Fibroblast of peridontal ligament (primary cell): ENCODE data around the gene BCL2L11.

Source experiments
- DNase-seq: peaks from one replicate; pipeline ENCODE4 v3.0.0-alpha.2; 2010; ENCODE audit errors: extremely low read depth

BCL2L11 gene

DNA sequence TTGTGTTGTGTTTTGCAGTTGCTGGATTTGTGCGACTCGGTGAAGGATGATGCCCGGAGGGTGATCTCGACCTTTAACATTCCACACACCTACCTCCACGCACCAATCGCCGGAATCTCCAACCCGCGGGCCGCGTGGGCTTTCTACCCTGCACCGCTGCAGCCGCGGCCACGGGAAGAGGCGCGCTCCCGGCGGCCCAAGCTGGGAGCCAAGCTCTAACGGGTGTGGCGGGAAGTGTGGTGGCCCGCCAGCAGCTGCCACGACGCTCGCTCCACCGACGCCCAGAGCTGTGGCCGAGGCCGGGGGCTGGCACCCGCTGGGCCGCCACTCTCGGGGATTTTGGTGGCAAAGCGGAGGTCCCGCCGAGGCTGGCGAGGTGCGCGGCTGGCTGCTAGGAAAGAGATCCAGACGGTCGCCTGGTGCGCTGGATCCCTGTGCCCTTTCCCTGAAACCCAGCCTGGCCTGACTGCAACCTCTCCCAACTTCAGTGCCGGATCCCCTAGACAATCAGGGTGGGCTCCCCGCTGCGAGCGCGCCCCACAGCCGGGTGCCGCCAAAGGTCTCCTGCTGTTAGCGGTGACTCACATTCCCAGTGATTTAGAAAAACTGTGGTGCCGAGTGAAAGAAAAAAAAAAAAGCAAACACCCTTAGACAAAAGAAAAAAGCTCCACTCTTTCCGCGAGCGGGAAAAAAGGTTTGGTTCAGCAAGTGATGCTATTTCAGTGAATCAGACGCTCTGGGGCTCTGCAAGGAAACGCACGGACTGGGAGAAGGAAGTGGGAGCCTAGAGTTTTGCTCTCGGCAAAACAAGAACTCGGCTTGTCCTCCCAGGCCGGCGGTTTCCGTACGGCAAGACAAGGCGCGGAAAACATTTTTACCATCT is 2.9 kb upstream of the BCL2L11 start:
- peak; percentile 61 for DNase-seq

DNA sequence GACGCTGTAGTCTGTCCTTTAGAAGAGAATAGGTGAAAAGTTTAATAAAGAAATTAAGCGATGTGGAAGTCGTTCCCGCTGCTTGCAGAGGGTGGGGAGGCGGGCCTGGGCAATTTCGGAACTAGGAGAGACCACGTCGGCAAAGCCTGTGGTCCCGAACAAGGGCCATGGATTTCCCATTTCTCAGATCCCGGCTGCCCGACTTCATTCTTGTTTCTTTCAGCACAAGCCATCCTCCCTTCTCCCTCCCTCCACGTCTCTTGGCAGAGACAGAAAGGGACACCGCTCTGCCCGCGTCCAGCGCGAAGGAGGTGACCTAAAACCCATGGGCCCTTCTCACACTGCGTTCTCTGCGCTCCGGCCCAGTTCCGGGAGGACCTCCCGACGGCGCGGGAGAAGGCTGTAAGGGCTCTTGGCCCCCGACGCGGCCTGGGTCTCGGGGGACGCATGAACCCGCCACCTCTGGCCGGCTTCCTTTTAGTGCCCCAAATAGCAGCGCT is 2.2 kb upstream of the BCL2L11 start:
- DNase-seq: no peak

DNA sequence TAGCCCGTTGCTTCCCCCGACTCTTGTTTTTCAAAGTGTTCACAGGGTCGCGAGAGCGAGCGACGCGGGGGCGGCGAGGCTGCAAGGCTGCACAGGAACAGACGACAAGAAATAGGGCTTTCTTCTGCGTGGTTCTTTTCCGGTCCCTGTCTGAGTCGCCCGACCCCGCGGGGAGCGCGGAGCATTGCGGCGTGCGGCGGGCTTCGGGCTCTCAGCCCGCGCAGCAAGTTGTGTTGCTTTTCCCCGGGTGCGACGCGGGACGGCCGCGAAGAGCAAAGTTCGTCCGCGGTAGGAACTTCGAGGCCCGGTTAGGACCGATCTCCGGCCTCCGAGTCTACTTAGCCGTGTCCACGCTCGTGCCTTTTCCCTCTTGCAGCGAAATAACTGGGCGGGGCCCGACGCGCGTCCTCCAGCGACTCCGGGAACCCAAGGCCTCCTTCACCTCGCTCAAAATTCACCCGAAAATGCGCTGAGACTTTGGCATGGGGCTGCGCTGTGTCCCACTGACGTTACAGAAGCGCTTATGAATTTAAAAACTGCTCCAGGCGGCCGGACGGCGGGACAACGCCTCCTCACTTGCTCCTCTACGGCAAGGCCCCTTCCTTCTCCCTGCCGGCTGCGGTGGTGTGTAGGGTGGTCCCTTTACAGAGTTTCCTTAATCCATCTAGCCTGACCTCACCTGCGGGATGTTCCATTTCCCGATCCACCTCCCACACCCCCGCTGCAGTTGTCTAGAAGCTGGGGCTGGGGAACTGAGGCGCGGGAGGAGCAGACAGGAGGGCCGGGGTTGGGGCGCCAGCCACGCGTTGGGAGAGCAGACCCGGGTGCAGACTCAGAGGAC is 1.5 kb upstream of the BCL2L11 start:
- no peak for DNase-seq

DNA sequence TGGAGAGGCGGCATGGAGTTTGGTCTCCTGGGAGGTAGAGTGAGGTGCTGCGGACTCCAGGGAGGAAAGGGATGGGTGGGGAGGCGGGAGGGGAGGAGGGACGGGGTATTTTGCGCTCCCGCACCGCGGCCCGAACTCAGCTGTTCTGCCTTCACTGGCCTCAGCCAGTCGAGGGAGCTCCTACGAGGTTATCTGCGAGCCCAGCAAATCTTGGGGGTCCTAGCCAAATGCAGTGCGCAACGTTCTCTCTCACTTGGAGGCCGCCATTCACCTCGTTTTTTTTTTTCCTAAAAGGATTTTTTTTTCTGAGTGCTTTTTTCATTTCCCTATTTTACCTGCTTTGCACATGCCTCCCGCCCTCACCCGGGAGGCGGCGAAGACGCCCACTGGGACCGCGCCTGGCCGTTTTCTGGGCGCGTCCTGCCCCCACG is 877 bp upstream of the BCL2L11 start:
- DNase-seq: no peak

DNA sequence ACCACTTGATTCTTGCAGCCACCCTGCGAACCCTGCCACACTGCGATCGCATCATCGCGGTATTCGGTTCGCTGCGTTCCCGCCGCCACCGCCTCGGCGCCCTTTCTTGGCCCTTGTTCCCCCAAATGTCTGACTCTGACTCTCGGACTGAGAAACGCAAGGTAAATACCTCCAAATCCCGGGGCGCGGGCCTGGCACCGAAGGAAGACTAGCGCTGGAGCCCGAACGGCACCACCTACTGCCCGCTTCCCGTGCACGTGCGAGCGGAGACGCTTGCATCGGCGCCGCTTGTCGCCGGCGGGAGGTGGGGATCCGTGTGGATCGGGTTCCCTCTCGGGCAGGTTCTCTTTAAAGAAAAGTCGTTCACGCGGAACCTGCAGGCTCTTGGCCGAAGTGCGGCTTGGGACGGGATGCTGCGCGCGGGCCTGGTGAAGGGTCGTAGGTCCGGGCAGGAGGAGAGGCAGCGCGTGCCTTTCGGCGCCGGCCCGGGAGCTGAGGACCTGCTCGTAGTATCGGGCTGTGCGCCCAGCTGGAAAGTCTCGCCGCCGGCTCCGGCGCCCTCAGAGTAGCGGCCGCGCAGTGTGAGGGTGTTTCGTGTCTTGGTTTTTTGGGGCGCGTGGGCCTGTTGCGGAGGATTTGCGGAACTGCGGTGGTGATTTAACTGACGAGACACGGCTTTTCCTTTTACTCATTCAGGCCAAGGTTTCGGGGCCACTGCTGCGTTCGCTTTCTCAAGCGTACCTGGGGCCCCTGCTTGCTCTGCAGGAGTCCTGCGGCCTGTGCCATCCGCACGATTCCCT is 514 bp downstream of the BCL2L11 start:
- peak; percentile 11 for DNase-seq

DNA sequence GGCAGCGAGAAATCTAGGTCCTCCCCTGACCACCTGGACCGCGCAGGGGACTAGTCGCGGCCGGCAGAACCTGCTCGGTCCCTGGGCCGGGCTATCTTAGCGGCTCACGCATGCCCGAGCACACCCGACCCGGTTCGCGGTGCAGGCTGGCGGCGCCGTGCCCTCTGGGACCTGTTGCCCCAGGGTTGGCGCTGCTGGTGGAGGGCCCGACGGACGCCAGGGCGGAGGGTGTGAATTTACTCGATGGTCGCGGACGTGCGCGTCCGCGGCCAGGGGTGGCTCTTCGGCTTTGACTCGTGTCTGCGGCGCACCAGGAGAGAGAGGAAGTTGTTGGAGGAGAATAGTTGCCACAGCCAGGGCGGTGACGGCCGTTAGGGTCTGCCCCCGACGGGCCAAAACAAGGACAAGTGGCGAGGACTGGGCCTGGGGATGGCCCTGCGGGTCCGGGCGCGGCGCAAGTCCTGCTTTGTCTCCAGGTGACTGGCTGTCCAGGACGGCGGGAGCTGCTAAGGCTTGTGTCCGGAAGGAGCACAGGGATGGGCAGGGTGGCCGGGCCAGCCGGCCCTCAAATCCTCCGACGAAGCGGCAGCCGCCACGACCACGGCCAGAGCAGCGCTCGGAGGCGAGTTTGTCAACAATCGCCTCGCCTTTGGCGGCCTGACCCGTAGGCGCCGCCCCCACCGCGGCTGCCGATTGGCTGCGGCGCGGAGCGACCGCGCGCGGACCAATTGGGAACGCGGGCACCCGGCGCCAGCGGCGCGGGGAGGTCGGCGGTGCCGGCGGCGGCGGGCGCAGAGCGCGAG is 1.3 kb downstream of the BCL2L11 start:
- DNase-seq: peak; percentile 77

DNA sequence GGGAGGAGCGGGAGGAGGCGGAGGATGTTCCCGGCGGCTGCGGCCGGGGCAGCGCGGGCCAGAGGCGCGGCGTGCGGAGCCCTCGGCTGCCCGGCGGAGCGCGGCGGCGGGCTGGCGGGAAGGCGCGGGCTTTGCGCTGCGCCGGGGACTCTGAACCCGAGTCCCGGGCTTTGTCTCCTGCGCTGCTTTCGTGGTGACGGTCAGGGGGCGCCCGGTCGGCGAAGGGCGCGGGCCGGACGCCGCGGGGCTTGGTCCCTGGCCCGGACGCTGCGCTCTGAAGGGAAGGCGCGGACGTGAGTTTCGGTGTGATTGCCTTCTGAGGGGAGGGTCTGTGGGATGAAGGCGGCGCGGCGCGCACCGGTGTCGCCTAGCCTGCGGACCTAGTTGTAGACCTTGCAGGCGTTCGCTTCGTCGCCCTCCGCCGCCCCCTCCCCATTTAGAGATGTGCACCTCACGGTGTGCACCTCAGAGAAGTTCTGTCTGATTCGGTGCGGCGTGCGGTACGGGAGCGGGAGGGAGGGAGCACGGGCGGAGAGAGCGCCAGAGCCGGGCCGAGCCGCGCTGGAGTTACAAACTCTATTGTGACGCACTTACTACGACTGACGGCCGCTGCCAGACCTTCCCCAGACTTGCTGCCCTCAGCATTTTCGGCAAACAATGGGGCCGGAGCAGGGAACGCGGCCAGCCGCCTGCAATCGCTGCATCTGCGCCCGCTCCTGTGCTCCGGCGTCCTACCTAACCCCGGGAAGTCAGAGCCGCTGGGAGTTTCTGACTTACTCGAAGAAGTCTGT is 2.1 kb downstream of the BCL2L11 start:
- DNase-seq: peak; percentile 80

DNA sequence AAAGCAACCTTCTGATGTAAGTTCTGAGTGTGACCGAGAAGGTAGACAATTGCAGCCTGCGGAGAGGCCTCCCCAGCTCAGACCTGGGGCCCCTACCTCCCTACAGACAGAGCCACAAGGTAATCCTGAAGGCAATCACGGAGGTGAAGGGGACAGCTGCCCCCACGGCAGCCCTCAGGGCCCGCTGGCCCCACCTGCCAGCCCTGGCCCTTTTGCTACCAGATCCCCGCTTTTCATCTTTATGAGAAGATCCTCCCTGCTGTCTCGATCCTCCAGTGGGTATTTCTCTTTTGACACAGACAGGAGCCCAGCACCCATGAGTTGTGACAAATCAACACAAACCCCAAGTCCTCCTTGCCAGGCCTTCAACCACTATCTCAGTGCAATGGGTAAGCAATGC is 3.0 kb downstream of the BCL2L11 start:
- no peak for DNase-seq

DNA sequence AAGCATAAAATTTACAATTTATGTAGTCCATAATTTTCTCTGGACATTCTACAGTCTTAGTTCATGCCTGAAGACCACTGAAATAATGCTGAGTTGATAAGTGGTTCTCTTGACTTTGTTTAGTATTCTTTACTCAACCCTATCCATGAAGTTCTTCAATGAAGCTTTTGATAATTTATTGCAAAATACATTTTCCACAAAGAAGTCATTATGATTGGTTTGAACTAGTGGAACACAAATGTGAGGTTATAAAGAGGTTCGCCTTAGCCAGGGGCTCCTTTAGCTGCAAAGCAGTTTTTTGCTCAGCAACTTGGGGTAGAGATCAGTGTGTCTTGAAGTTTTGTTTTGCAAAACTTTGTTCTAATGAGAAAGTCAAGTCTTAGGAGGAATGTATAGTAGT is 5.9 kb downstream of the BCL2L11 start:
- DNase-seq: no peak

DNA sequence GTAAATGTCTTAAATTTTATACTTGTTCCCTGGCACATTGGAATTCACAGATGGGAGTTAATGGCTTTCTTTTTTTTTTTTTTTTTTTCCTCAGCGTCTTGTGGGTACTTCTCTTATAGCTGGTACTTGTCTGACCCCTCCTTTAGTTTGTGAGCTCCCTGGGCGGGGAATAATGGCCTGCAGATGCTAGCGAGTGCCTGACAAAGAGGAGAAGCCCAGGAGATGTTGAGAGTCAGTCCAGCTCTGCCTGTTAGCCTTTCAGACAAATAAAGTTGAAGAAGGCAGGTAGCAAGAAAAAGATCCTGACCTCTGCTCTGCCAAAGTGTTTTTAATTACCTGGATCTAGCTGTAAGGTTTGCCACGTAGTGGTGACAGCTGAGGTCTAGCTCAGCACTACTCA is 6.6 kb downstream of the BCL2L11 start:
- DNase-seq: no peak

DNA sequence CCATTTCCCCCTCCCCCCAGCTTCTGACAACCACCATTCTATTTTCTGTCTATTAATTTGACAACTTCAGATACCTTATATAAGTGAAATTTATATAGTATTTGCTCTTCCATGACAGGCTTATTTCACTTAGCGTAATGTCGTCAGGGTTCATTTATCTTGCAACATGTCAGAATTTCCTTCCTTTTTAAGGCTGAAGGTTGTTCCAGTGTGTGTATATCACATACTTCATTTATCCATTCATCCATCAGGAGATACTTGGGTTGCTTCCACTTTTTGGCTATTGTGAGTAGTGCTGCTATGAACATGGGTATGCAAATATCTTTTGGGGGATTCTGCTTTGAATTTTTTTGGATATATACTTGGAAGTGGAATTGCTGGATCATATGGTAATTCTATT is 7.4 kb downstream of the BCL2L11 start:
- no peak for DNase-seq

DNA sequence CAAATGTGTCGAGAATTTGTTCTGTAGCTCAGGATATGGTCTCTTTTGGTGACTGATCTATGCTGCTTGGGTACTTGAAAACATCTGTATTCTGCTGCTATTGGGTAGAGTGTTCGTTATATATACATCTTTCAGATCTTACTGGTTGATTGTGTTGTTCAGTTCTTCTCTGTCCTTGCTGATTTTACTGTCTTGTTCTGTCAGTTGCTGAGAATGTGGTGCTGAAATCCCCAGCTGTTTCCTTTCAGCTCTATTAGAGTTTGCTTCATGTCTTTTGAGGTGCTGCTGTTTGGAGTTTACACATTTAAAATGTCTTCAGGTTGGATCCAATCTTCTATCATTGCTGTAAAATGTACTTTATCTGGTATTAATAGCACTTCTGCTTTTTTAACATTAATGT is 12.9 kb downstream of the BCL2L11 start:
- DNase-seq: no peak

DNA sequence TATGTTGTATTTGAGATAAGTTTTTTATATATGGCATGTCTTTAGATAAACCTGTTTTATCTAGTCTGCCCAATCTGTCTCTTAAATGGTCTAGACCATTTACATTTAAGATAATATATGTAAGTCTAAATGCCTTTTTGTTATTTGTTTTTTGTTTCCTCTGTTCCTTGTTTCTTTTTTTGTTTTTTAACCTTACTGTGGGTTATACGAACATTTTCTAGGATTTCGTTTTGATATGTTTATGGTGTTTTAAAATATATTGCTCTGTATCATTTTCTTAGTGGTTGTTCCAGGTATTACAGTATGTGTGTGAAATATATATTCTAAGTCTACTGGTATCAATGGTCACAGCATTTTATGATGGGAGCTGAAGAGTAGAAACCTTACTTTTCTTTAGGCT is 13.3 kb downstream of the BCL2L11 start:
- no peak for DNase-seq

DNA sequence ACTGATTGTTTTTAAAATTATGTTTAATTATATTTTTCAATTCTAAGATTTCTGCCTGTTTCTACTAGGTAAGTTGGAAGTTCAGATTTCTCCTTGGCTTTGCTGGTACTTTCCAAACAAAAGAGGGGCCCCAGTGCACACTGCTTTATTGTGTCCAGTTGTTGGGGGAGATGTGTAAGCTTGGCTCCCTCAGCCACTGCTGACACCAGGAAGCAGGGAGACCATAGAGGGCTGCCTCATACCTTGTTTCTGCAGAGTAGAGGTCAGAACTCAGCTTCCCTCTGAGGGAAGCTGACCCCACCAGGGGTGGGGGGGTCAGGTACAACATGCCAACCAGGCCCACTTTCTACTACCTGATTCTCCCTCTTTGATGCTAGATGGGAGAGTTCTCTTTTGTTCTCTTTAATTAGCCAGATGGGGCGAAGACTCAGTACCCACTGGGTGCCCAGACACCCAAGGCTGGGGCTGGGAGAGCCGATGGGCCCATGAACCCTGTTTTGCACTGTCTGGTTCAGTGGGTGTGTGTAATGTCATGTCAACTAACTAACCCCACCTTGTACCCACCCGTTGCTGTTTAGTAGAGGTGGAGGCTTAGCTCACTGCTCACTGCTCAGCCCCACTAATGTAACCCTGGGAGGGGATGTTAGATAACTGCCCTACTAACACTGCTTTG is 14.7 kb downstream of the BCL2L11 start:
- no peak for DNase-seq

DNA sequence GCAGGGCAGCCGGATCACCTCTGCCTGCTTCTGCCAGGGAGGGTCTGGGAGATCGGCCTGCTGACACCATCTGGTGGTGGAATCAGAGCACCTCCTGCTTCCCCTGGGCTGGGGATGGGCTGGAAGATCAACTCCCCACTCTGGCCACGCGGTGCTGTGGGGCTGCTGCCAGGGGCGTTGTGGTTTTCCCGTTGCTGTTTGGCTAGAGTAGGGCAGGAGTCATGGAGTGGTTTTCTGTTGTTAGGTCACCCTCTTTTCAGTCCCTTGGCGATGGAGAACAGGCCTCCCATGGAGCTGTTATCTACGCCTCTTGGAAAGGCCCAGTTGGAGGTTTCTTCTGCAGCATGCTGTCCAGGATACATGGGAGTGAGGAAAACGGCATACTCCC is 15.2 kb downstream of the BCL2L11 start:
- peak; percentile 18 for DNase-seq

DNA sequence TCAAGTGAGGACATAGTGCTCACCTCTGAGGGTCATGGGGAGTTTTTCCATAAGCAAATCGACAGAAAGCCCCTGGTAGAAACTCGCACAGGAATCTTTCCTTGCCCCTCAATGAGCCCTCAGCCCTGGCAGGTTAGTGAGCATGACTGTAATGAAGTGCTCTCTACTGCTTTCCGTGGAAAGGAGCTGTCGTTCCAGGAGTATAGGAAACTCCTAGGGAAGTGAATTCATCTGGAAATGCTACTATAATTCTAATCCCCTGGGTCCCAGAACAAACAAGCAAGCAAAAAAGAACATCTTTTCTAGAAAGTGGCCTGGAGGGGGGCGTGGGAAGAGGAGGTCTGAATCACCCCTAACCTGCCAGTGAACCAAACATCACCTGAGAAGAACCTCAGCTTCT is 18.1 kb downstream of the BCL2L11 start:
- DNase-seq: no peak

DNA sequence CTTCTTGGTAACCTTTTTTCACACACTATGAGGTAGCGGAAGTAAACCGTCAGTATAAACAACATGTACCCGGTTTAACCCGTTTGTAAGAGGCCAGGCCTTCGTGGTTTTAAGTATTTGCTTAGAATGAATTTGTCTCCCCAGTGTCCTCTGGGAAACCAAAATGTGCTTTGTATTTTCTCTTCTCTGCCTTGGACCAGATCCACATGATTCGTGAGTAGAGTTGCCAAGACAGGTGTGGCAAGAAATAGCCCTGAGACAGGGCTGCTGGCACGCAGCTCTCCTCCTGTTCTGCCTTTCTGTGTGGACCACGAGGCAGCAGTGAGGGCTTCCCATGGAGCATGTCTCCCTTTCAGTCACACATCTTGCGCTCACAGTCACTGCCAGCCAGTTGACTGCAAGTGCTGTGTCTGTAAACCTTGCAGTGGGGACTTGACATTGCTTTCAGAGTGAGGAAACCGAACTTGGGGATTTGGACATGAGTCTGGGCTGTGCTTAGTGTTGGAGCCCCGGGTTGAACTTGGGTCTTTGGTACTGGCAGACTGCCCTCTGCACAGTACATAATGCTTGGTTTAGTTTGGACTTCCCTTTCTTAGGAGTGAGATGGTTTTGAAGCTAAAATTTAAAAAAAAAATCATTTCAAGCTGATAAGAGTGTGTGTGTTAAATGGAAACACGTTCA is 19.1 kb downstream of the BCL2L11 start:
- DNase-seq: no peak

DNA sequence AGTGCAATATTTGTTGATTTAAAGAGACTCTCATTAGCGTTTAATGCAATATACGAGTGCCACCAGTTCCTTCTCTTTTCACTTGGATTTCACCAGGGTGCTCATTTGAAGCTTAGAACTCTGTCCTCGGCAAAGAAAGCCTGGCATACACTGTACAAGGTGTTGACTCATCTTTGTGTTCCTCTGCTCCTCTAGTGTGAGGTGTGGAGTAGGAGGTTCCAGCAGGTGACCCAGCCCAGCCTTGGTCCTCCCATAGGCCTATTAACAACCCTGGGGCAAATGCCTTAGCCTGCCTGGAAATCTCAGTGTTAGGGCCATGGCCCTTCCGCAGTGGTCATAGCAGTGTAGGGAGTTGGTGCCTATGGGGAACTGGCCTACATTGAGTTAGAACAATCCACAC is 20.1 kb downstream of the BCL2L11 start:
- no peak for DNase-seq

DNA sequence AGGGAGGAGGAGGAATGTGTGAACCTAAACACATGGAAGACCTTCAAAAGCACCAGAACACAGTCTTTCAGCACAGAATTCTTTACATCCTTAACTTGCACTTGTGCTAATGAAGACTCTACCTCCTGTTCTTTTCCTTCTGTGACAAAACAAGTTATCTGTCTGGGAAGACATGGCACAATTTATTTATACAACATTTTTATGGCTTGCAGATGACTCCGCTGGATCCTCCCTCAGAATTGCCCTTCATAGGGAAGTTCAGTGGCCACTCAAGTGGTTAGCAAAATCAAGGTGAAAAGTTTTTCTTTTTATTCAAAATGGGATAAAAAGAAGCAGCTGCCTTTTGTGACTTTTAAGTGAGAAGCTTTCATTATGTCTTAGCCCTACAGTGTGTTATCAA is 21.4 kb downstream of the BCL2L11 start:
- no peak for DNase-seq
